HS-5 (cell line): Measurements from ENCODE around the gene CCDC167.

Source experiments
- DNase-seq: peaks from one replicate; pipeline ENCODE4 v3.0.0-alpha.2; 2012; ENCODE audit warnings: low read depth

The CCDC167 gene

GRCh38 chr6:37530297-37530696 is 30.6 kb upstream of the CCDC167 start:
- DNase-seq = no peak

GRCh38 chr6:37528541-37528940 is 28.8 kb upstream of the CCDC167 start:
- no peak for DNase-seq

- no peak for DNase-seq
Measured at GRCh38 chr6:37525460-37526357, 26.0 kb upstream of the CCDC167 start.

GRCh38 chr6:37524970-37525318 is 25.3 kb upstream of the CCDC167 start:
- no peak for DNase-seq

- peak; percentile 25 for DNase-seq
Measured at GRCh38 chr6:37524025-37524969, 24.6 kb upstream of the CCDC167 start.

- DNase-seq = no peak
Measured at GRCh38 chr6:37523412-37523811, 23.7 kb upstream of the CCDC167 start.

- no peak for DNase-seq
Measured at GRCh38 chr6:37522836-37523235, 23.1 kb upstream of the CCDC167 start.

- DNase-seq = no peak
Measured at GRCh38 chr6:37521674-37522073, 22.0 kb upstream of the CCDC167 start.

- no peak for DNase-seq
Measured at GRCh38 chr6:37520926-37521325, 21.2 kb upstream of the CCDC167 start.

GRCh38 chr6:37519461-37519860 is 19.8 kb upstream of the CCDC167 start:
- DNase-seq = no peak

- DNase-seq = no peak
Measured at GRCh38 chr6:37518116-37518515, 18.4 kb upstream of the CCDC167 start.

- no peak for DNase-seq
Measured at GRCh38 chr6:37517411-37517812, 17.7 kb upstream of the CCDC167 start.

- no peak for DNase-seq
Measured at GRCh38 chr6:37516920-37517405, 17.3 kb upstream of the CCDC167 start.

- no peak for DNase-seq
Measured at GRCh38 chr6:37516076-37516919, 16.6 kb upstream of the CCDC167 start.

GRCh38 chr6:37515712-37516075 is 16.0 kb upstream of the CCDC167 start:
- no peak for DNase-seq

- no peak for DNase-seq
Measured at GRCh38 chr6:37514837-37515236, 15.1 kb upstream of the CCDC167 start.

- DNase-seq = peak; percentile 46
Measured at GRCh38 chr6:37514321-37514771, 14.7 kb upstream of the CCDC167 start.

- no peak for DNase-seq
Measured at GRCh38 chr6:37513576-37513975, 13.9 kb upstream of the CCDC167 start.

- no peak for DNase-seq
Measured at GRCh38 chr6:37513155-37513554, 13.5 kb upstream of the CCDC167 start.

GRCh38 chr6:37512400-37513011 is 12.8 kb upstream of the CCDC167 start:
- DNase-seq = no peak

GRCh38 chr6:37511910-37512399 is 12.3 kb upstream of the CCDC167 start:
- no peak for DNase-seq
